CD4-positive, alpha-beta T cell treated with Interleukin-10 for 1 hour (primary cell): ENCODE measurements around the gene CD48.
A peak's percentile ranks its signal among the peaks of the same experiment; 100 is the strongest.

ENCODE experiments used
- DNase-seq: peaks from one replicate; pipeline ENCODE4 v3.0.0-alpha.2; 2020

CD48 gene

DNA sequence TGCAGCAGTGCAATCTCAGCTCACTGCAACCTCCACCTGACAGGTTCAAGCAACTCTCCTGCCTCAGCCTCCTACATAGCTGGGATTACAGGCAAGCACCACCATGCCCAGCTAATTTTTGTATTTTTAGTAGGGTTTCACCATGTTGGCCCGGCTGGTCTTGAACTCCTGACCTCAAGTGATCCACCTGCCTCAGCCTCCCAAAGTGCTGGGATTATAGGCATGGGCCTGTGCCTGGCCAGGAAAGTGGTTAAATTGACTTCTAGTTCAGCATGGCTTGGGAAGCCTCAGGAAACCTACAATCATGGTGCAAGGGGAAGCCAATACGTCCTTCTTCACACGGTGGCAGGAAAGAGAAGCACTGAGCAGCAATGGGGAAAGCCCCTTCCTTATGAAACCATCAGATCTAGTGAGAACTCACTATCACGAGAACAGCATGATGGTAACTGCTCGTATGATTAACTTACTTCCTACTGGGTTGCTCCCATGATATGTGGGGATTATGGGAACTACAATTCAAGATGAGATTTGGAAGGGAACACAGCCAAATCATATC, 981 bp upstream of the CD48 start:
- DNase-seq, result peak; percentile 73

DNA sequence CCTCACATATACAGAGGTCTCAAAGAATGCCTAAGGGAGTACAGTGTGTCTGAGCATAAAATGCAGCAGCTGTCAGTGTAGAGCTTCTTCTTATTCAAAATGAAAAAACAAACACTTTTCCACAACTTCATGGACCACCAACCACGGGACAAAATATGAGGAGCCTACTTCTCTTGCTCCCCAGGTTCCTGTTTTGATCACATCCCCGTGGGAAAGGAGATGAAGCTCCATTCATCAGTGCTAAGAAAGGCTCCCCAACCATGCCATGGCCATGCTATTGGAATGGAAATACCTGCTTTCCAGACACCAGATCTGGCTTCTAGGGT, 383 bp downstream of the CD48 start:
- no peak for DNase-seq

DNA sequence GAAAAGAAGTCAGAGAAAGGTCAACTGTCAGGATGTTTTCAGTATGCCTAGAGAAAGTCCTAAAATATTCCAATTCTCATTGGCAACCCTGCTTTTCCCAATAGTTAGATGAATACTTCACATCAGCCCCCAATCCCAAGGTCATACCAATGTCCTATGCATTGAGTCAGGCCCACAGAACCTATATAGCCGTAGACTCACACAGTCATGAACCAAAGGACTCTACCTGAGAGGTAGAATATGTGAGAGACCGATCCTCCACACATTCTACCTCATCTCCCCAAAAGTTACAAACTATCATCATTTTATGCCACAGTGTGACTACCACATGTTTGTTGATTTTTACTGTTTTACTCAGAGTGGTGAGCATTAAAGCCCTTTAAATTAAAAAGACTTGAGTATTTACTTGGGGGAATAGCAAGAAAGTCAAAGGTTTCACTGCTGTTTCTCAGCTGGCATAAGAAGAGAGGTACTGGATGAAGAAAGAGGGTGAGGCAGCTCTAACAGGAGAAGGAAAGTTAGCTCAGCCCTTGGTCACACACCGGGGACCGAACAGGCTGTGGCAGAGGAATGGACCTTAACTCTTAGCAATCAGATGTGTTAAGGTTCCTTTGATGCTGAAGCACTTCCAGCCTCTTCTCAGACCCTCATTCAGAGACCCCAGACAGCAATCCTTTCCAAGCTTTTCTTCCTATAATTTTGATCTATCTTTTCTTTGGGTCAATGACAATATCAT, 937 bp downstream of the CD48 start:
- no peak for DNase-seq

DNA sequence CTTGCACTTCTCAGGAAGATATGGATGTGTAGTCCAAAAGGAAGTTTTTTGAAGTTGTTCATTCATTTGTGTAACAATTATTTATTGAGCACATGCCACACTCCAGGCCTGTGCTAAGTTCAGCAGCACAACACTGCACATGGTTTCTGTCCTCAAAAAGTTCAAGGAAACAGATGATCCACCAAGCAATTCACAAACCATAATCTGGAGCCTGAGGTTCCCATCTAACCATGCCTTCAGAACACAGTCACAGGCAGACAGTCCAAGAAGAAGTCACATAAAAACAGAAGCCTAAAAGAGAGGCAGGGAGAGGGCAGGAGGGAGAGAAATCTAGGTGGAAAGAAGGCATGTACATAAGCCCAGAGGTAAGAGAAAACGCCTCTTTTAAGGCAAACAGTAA, 1.9 kb downstream of the CD48 start:
- DNase-seq, result no peak

DNA sequence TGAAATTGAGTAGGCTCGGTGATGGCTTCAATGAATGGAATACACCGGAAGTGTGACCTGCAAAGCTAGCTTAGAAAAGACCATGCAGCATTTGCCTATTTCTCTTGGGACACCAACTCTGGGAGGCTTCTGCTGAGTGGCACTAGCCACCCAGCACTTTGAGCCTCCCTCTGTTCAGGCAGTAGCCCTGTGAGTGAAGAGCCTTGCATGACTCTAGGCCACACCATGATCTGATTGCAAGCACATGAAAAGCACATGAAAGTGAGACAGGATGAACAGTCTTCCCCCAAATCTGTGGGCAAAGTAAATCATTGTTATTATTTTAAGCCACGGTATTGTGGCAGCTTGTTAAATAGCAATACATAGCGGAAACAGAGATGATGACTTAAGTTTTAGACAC, 2.8 kb downstream of the CD48 start:
- peak; percentile 50 for DNase-seq

DNA sequence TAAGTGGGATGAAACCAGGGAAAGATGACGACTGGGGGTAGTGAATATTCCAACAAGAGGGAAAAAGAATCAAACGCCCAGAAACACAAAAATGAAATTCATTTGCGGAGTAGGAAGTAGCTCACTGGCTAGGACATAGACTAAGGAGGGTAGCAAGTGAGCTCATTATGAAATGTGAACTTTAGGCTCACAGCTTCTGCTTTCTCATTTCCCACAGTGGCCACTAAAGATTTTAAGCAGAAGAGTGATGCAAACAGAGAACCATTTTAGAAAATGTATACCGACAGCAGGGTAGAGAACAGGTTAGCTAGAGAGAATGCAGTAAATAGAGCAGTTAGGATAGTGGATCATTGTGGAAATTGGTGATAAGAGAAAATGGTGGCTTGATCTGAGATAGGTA, 3.5 kb downstream of the CD48 start:
- DNase-seq, result peak; percentile 33

DNA sequence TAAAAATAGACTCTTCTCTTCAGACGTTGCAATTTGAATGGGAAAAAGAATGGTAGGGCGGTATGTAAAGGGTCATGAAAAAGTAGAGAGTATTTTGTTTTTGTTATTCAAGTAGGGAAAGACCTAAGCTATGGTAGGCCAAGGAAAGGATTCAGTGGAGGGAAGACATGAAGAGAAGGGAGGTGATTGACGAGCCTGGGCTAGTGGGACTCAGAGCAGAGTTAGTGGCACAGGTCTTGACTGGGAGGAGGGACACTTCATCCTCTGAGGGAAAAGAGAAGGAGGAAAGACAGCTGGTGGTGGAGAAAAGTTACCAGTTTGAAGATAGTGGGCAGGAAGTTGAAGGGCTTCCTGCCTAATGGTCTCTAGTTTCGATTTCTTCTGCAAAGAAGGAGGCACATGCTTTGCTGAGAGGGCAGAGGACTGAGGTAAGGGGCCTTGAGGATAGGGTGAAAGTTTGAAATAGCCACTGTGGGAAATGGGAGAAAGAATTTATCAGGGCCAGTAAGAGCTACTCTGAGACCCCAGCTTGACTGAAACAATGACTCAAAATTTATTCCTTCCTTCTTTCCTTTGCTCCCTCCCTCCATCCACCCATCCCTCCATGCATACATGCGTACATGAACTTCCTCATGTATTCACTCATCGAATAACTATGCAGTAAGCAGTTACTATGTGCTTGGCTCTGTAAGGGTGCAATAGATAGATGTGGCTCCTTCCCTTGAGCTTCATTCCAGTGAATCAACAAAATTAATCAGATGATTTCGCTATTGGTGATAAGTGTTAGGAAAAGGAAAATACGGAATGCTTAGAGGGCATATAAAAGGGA, 4.2 kb downstream of the CD48 start:
- DNase-seq, result peak; percentile 58

DNA sequence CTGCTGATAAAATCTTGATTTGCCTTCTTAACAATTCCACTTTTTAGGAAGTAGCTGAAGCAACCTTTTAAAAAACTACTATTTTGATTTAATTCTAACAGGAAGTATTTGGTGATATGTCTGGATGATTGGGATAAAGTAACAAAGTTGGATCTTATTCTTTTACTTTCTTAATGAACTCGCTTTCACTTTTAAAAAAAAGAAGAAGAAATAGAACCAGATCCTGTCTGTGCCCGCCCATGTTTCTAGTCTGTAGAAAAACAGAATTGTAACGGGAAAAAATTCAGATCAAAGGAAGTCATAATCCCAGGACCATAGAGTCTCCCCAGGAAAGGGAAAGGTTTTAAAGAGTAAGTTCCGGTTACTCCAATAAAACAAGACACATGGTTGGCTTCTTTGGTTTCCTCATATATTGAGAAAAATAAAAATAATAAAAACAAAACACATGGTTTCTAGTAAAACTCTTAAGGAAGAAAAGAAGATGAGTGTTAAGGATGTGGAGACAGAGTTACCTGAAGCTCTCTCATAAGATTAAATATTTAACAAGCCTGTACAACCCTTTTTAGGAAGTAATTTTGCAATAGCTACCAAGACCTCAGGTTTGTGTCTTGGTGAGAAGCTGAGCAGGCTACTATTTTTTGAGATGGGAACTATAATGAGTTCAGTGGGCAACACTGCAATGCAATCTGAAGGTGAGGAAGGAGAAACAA, 4.9 kb downstream of the CD48 start:
- DNase-seq, result no peak

DNA sequence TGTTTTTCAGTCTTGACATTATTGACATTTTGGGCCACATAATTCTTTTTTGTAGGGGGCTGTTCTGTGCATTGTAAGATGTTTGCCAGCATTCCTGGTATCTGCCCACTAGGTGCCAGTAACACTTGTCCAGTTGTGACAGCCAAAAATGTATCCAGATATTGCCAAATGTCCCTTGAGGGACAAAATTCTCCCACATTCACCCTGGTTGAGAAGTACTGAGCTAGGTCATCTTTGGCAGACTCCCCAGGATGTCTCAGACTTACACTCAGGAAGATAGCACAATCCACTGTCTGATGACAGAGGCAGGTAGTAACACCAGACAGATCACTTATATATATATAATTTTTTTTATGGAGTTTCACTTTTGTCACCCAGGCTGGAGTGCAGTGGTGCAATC, 5.9 kb downstream of the CD48 start:
- no peak for DNase-seq

DNA sequence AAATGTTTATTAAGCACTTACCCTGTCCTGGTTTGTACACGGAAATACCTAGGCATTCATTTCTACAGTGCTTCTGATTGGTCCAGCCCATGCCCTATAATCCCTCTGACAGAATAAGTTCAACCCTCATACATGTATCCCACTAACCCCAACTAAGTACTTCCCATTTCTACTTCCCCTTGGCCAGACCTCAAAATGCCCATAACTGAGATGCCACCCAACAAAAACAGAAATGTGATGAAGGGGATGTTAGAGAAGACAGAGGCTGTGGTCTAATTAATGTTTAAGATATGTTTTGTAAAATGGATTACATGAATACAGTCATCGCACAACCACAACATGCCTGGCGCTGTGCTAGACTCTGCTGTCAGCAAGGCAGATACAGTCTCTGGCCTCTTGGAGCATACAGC, 6.4 kb downstream of the CD48 start:
- peak; percentile 34 for DNase-seq

DNA sequence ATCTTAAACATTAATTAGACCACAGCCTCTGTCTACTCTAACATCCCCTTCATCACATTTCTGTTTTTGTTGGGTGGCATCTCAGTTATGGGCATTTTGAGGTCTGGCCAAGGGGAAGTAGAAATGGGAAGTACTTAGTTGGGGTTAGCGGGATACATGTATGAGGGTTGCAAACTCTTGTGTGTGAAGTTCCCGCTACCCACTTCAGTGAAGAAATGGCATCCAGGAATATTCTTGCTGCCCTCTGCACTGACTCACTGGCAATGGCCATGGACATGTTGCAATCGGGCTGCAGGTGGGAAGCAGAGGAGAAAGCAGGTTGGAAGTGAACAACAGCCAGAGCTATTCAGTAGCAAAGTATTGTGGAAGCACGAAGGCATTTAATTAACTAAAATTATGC, 7.4 kb downstream of the CD48 start:
- no peak for DNase-seq

DNA sequence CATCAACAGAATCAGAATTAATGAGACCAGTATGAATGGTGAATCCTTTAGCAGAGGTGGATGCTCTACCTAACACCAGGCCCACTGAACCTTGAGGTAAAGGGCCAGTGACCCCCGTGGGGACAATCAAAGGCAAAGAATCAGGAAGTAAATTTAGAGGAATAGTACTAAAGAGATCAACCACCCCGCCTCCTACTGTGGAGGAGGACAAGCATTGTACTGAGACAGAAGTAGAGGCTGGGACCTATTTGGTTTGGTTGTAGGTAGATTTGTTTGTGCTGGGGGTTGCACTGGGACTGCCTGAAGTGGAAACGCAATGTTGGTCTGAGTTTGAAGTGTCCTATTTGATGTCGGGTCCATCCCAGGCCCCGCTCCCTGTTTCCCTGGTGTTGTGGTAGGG, 9.5 kb downstream of the CD48 start:
- no peak for DNase-seq

DNA sequence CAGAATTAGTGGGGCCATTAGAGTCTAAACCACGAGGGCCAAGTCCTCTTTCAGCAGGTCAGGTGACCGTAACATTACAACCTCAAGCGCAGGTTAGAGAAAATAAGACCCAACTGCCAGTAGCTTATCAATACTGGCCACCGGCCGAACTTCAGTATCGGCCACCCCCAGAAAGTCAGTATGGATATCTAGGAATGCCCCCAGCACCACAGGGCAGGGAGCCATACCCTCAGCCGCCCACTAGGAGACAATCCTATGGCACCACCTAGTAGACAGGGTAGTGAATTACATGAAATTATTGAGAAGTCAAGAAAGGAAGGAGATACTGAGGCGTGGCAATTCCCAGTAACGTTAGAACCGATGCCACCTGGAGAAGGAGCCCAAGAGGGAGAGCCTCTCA, 19.2 kb downstream of the CD48 start:
- peak; percentile 43 for DNase-seq

DNA sequence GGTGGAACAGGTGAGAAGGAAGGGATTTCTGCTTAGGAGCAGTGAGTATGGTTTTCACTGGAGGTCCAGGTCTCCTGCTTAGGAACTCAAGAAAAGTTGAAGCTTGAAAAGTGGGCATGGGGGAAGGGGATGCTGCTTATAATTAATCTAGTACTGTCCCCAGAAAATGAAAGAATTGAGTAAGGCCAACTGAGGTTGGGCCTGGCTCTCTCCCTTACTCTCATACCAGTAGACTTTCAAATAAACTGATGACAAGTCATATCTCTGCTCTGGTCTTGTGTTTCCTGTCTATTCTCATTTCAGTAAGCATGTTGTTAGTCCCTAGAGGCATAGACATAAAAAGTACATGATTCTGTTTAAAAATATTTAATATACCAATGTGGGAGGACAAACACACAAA, 26.4 kb downstream of the CD48 start:
- DNase-seq, result no peak

DNA sequence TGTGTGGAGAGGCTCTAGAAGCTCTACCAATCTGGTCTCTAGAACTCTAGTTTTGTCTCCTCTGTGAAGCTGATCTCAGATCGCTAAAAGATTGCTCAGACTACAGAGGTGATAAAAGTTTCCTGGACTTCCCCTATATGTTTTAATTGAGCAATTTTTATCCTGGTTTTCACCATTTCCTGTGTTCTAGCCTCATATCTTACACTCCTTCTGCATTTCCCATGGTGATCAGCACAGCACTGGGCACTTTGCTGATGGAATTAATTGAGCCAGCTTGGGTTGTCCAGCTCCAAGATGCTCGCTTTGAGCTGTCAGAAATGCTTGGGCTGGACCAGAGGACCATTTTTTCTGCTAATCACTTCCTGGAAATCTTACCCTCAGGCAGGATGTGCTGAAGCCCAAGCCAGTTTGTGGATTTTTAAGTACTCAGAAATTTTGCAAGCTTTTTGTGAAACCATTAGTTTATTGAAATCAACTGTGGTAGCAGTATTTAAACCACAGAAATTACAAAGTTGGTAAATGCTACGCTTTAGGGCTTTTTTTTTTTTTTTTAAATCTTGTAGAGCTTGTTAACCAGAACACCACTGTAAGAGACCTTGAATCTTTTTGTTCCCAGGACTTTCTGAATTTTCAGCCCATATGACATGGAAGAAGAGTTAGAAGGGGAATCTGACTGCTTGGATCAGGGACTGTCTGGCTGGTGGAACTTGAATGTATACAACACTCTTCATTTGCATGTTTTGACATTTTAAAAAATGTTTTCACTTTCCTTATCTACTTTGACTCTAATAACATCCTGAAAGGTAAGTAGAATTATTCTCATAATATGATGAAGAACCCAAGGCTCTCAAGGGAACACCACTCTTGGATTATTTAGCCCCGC, 28.4 kb downstream of the CD48 start:
- peak; percentile 54 for DNase-seq

DNA sequence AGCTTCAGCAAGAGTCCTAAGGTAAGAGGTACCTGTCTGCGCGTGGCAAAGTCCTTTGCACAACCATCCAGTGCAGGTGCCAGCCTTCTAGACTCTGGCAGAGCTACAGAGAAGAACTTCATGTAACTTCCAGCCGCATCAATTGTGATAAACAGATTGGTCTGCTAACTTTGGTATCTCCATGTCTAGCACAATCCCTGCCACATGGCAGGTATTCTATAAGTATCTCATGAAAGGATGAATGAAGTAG, 29.8 kb downstream of the CD48 start:
- no peak for DNase-seq

DNA sequence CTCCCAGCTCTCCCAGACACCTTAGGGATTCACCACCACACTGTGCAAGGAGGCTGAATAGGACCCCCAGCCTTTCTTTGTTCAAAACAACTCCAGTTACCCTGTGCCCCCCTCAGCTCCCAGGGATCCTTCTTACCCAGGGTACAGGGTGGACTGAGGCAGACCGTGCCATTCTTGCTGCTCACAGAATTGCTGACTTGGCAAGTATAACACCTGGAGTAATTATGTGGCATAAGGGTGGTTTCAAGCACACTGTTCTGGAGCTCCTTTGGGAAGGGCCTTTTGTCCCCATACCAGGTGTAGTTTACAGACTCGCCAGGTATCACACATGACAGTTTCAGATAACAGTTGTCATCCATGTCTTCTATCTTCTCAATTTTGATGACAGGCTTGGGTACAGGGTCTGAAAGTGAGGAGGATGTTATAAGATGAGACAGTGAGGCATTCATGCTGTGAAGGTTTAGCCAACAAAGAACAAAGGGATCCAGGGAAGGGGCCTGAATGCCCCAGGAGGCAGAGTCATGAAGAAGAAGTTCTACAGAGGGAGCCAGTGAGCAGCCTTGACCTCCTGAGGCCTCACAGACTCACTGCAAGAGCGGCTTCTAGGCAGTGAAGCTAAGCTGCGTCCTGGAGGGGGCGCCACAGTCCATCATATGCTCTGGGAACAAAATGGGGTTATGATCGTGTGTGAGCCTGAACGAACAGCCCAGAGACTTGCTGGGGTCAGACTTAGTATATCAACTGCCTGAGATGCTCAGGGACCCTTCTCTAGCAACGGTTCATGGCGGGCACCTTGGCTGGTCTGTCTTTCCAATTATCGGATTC, 30.3 kb downstream of the CD48 start:
- peak; percentile 89 for DNase-seq

DNA sequence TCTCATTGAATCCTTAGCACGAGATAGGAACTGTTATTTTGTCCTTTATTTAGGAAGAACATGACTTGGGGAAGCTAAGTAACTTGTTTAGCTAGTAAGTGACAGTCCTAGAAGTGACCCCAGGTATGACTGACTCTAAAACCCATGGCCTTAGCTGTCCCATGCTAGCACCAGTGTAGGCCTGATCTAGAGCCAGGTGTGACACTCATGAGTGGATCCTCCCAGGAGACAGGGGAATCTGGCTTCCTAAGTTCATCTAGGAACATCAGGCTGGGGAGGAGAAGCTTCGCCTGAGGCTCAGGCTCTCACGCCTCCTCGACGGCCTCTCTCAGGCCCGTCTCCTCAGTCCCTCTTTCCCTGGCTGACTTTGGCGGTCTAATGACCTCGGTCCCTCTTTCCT, 31.2 kb downstream of the CD48 start:
- no peak for DNase-seq

DNA sequence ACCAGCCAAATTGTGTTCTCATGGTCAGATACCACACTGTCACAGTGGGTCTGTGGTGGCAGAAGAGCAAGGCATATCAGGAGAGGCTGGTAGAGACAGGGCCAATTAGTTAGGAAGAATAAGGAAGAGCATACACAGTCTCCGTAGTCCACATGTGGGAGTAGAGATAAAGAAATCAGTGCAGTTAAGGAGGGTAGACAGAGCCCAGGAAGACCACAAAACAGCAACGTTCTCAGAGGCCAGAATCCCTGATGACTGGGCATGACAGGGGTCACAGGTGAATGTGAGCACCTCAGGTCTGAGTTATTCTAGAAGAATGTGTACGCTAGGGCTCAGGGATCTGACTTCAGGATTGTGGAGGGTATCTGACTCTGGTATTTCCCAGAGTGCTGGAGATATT, 31.7 kb downstream of the CD48 start:
- no peak for DNase-seq

DNA sequence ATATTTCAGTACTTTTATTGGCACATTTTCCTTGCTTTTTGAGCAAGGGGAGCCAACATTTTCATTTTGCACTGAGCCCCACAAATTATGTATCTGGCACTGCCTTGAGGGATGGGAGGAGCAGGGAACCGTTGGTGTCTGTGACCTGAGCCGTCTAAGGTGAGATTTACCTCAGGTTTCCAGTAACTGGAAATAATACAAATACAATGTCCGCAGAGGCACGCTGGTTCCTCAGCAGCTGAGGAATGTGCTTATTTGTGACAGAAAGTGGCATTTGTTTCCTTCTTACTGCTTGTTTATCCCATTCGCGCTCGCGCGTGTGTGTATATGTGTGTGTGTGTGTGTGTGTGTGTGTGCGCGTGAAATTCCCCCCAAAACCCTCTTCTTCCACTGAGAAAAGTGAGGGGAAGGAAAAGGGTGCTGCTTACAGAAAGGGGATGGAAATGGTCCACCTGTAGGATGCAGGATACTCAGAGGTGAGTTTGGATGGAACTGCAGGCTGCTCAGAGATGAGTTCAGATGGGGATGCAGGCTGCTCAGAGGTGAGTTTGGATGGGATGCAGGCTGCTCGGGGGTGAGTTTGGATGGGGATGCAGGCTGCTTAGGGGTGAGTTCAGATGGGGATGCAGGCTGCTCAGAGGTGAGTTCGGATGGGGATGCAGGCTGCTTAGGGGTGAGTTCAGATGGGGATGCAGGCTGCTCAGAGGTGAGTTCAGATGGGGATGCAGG, 34.6 kb downstream of the CD48 start:
- DNase-seq, result no peak

DNA sequence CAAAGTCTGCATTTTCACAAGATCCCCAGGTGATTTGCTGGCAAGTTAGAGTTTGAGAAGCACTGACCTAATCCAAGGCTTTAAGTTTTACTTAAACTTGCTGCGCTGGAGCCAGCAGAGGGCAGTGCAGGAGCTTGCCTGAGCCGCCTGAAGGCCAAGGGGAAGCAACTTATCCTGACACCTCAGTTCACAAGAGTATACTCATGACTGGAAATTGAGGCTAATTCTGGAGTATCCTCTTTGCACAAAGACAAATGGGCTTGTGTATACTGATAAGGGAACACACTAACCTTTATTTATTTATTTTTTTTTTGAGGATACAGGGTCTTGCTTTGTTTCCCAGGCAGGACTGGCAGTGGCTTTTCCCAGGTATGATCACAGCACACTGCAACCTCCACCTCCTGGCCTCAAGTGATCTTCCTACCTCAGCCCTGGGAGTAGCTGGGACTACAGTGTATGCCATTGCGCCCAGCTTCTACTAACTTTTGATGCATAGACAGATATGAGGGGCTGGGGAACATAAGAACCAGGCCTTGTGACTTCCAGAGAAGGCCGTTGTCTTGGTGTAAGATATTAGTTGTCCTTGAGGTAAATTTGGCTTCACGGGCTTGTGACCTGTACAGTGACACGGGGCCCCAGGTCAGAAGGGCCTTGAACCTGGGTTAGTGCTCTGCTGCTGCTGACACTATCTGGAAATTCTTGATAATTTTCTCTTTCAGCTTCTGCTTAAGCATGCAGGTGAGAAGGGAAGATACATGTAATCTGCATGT, 35.8 kb downstream of the CD48 start:
- peak; percentile 81 for DNase-seq
